ENCODE measurements around the gene SASS6.
"Not testable (repeated sequence)": the region's sequence is repeated elsewhere in the genome, so short reads cannot be mapped to it uniquely, and the experiment has no call there.

SASS6 gene

DNA sequence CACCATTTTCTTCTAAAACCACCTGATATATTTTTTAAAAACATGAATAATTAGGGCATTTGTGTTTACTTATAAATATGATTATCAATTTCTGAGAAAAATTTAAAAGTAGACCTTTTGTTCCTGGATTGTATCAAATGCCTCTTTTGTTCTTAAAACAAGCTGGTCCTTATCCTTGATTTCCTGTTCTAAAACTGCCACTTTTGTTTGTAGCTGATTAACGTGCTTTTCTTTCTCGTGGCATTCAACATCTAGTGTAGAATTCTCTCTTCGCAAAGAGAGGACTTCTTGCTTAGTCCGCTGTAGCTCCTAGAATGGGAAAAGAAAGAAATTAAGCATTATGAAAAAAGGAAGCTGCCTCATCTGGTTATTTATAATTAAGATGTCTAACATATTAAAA lies 25.0 kb downstream of the SASS6 start:
- DNase-seq: no peak

DNA sequence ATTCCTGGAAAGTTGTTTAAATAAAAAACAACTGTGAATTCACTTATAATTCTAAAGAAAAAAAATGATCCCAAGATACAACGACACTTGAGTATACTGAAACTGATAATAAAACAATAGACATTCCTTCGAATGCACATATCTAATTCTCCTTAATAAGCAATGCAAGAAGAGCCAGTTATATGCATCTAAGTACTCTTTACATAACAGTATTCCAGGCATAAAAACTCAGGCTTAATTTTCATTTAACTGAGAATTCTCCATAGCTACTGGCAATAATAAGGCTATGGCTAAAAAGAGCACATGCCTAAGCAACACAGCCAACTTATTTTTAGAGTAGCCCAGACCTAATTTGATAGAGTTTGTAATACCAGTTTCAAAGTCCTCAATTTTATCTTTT lies 31.2 kb downstream of the SASS6 start:
- DNase-seq: no peak

DNA sequence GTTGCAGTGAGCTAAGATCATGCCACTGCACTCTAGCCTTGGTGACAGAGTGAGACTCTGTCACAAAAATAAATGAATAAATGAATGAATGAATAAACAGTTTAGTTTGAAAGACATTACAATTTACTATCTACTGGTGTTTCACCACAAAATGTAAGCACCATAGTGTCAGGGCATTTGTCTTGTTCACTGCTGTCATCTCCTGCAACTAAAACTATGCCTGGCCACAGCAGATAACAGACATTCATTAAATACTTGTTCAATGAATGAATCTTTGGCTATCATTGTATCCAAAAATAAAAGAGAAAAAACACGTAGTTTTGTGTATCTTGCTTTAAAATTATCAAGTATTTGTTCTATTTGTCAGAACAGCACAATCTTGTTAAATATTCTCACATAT lies 32.5 kb downstream of the SASS6 start:
- DNase-seq: no peak

DNA sequence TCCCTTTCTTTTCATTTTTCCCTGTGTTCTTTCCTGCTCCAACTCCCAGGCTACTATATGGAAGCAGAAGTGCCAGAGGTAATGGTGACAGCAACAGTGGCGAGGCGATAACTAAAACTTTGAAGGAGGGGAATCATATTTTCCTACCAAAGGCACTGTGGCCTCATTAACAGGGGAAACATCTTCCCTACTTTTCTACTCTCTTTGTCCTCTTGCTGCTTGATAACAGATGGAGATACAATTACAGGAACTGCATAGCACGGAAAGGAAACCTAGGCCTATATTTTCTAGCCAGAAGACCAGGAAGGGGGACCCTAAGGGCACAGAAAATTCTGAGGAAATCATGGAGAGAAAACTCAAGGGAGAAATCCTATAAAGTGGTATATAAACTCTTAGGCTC lies 42.3 kb downstream of the SASS6 start:
- DNase-seq: no peak

DNA sequence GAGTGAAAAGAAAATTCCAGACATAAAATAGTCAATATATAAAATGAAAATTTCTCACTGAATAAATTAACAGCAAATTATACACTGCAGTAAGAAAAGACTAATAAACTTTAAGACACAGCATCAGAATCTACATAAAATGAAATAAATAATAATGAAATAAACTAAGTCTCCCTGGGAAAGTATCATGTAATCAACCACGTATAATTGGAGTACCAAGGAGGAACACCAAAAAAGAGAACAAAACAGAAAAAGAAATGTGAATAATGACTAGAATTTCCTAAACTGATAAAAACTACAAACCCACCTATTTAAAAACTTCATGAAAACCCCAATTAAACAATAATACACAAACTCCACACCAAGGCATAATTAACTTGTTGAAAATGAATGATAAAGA lies 43.6 kb downstream of the SASS6 start:
- no peak for DNase-seq

DNA sequence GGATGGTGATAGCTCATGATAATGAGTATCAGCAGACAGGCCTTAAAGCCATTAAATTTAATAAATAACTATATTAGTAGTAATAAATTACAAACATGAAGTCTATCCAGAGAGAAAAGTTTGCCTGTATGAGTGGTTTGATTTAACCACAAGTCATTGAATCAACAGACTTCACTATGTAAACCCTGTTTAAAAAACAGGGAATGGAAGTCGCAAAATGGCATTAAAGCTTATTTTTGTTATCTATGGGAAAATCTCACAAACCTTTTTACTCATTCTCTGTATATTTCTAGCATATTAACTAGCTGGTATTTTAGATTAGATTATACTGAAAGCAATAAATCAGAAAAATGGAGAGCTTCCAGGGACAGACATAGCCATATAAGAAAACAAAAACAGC lies 45.3 kb downstream of the SASS6 start:
- DNase-seq: no peak

DNA sequence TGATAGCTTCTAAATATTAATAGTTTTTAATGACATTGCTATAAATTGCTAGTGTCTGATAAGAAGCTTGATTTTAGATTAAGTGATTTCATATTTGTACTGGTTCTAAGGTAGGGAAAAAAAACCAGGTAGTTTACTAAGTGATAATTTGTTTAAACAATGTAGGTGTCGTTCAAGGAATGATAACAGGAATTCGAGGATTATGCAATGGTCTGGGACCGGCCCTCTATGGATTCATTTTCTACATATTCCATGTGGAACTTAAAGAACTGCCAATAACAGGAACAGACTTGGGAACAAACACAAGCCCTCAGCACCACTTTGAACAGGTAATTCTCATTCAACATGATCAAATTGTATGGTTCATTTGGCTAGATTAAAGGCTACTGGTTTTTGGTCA lies 52.4 kb downstream of the SASS6 start:
- DNase-seq: no peak

DNA sequence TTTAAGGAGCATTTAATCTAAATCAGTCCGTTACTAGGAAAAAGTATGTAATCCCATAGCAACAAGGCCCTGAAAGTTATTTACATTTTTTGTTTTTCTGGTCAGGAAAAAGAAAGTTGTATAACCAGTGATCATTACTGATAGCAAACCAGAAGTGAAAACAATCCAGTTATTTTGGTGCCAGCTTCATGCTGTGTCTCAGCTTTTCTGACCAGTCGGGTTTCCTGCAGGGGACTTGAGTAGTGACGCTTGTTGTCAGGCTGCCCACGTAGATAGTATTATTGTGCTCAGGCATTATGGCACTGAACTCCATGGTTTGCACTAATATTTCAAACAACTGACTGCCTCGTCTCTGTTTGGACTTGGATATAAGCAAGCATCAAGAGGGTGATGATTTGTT lies 55.2 kb downstream of the SASS6 start:
- DNase-seq: no peak

DNA sequence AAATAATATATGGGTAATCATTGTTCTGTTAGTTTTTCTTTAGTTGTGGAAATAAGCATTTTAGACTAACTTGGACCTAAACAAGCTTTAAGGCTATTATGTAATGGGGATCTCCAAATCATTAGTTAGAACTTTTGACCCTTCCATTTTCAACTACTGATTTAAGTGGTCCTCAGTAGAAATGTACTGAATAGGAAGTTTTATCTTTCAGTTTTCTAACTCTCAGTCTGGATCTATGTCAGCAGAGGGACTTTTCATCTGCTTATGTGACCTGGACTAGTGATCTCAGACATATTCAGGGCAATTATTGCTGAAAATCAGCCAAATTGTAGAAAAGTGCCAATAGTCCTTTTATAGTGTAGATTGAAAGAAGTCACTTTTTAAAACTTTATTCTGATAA lies 56.0 kb downstream of the SASS6 start:
- no peak for DNase-seq

DNA sequence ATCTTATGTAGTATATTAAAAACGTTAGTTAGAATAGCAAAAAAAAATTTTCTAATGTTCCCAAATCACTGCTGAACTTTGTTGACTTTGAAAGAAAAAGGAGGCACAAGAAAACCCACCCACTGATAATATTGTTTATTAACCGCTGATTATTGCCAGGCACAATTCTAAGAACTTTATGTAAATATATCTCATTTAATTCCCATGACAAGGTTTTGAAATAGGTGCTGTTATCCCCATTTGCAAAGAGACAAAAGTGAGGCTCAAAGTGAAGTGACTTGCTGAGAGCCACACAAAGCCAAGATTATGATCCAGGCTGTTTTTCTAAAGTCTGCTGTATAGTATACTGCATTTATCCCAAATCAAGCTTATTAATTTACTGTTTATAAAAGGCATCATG lies 56.4 kb downstream of the SASS6 start:
- DNase-seq: no peak

DNA sequence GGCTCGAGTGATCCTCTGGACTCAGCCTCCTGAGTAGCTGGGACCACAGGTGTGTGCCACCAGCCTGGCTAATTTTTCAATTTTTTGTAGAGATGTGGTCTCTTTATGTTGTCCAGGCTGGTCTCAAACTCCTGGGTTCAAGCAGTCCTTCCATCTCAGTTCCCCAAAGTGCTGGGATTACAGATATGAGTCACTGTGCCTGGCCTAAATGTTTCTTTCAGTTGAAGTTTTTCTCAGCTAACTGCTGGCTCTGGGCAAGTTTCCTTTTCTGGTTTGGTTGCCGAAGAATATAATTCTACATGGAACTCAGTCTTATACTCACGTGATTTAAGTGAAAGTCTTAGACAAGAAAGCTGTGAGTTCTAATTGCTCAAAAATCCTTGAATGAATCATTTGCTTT lies 57.0 kb downstream of the SASS6 start:
- DNase-seq: no peak

DNA sequence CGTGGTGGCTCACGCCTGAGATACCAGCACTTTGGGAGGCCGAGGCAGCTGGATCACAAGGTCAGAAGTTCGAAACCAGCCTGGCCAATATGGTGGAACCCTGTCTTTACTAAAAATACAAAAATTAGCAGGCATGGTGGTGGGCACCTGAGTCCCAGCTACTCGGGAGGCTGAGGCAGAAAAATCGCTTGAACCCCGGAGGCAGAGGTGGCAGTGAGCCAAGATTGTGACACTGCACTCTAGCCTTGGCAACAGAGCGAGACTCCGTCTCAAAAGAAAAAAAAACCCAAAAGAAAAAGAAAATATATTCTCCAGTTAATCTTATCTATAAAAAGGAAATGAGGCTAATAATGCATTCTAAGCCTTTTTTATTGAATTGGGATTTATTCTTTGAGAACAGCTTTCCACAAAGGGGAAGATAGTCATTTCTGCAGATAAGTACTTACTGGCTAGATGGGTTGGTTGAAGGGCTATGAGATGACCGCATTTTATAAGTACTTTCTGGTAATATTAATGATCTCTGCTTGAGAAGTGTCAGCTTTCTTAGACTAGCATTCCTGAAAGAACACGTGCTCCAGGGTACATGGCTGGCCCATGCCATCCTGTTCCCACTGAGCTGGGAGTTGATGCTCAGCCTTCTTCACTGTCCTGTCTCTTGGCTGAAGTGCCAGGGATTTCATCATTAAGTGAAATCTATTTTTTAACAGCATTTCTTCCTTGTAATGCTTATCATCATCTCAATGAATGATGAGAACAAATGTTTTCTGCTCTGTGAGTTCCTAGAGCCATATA lies 57.9 kb downstream of the SASS6 start:
- no peak for DNase-seq

DNA sequence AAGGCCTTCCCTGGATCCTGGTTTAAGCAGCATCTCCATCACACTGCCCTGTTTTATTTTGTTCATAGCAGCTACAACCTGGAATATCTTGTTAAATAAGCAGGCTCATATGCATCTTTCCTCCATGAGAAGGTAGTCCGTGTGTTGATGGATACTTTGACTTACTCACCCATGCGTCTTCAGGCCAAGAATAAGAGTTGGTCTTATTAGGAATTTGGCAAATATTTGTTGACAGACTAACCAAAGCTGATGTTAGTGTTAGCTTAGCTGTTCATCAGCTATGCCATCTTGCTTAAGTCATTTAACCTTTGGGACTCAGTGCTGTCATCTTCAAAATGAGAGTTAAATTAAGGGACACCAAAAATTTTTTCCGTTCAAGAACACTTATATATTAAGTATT lies 59.2 kb downstream of the SASS6 start:
- no peak for DNase-seq

DNA sequence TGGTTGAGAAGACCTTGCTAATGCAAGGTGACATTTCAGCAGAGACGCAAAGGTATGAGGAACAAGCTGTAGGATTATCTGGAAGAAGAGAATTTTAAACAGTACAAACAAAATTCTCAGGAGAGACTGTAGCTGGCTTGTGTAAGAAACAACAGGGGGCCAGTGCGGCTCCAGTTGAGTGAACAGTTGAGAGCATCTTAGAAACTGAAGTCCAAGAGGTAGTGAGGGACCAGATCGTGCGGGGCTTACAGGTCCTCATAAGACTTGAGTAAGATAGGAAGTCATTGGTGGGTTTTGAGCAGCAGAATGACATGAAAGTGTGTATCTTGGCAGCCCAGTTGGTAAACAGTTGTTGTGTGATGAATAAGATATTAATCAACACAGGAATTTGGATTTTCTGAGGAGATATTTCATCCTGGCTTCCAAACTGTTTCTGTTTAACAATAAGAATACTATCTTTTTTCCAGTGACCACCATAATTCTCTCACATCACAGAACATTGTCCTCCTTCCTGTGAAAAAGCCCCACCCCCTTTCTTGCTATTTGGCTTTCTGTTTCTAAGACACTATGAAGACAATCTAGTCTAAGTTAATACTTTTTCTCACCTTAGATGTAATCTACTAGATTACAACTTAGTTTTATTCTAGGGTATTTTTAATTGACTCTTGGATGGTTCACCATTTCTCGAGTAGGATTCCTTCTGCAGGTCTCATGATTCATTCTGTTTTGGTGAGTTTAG lies 62.4 kb downstream of the SASS6 start:
- no peak for DNase-seq

DNA sequence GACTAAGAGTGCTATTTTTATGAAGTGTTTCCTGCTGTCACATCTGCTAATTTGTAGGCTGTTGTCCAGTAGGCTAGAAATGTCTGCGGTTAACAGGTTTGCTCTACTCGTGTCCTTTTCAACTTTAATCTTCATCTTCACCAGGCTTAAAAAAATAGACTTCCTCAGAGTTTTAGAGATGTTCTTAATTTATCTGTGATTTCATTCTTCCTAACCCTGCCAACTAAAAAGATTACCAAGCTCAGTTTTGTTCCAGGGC lies 66.8 kb downstream of the SASS6 start:
- DNase-seq: no peak

DNA sequence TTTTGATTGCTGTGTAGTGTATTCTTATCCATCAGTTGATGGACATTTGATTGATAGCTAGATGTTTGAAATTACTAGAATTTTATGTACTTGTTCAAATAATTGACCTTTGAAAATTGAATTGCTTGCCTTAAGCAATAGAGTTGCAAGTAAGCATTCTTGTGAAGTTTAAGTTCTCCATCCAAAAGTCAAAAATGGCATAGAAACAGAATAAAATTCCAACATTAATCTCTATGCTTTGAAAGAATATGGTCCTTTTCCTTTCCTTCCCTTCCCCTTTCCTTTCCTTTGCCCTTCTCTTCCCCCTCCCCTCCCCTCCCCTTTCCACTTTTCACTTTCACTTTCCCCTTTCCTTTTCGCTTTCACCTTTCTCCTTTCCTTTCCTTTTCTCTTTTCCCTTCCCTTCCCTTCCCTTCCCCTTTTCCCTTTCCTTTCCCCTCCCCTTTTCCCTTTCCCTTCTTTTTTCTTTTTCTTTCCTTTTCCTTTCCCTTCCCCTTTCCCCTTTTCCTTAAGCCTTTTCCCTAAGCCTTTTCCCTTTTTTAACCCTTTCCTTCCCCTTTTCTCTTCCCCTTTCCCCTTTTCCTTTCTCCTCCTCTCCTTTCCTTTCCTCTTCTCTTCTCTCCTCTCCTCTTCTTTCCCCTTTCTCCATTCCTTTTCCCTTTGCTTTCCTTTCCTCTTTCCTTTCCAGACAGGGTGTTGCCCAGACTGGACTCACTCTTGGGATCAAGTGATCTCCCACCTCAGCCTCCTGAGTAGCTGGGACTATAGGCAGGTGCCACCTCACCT lies 67.4 kb downstream of the SASS6 start:
- no peak for DNase-seq

DNA sequence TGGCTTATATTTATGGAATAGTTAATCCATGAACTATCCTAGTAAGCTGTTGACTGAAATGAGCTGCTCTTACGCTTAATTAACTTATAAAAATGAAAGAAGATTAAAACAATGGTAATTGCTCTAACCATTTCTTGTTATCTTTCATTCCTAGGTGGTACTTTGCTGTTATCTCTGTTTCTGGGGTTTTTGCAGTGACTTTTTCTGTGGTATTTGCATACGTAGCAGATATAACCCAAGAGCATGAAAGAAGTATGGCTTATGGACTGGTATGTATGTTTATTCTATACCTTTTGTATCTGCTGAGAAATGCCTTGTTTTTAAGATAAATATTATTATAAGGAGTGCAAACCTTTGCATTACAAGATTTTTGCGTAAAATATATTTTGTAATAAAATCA lies 71.0 kb downstream of the SASS6 start:
- DNase-seq: no peak

DNA sequence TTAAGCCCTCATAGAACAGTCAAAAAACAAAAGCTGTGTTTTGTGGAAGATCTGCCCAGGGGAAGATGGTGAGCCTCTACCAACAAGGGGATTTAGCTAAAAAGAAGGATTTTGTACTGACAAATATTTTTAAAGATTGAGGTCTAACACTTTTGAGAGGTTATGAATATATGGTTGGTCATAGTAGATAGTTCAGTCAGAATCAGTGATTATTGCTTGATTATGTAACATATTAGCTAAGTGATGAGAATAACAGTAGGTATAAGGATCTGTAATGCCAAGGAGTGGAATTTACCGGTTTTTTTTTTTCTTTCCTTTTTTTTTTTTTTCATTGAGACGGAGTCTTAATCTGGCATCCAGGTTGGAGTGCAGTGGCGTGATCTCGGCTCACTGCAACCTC lies 79.0 kb downstream of the SASS6 start:
- no peak for DNase-seq

DNA sequence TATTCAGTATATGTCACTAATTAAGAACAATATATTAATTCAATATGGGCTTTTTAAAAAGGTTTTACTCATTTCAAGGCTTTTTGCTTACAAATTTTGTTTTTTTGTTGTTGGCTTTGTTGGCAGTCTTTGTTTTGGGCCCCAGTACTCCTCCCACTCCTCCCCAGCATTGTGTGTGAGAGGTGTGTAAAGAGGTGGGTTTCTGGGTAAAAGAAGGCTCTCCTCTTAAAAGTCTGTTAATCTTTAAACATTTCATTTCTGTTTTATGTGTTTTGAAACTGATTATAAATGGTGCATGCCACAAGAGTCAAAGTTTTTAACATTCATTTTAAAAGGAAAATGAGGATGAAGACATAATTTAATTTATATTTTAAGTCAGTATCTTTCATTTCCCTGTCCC lies 79.6 kb downstream of the SASS6 start:
- DNase-seq: no peak

DNA sequence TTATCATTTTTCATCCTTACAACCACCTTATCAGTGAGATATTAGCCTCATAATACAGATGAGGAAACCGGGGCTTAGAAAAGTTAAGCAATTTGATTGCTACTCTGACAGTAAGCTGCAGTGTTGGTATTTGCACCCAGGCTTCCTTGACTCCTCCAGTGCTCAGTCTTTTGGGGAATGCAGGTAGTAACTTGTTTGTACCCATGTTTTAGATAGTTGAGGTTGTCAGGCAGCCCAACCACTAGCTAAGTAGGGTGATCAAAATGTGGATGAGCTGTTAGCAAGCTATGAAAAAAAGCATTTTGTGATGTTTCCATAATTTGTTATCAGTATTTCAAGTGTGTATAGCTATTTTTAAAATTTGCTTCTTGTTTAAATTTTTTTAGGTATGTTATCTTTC lies 80.8 kb downstream of the SASS6 start:
- no peak for DNase-seq

DNA sequence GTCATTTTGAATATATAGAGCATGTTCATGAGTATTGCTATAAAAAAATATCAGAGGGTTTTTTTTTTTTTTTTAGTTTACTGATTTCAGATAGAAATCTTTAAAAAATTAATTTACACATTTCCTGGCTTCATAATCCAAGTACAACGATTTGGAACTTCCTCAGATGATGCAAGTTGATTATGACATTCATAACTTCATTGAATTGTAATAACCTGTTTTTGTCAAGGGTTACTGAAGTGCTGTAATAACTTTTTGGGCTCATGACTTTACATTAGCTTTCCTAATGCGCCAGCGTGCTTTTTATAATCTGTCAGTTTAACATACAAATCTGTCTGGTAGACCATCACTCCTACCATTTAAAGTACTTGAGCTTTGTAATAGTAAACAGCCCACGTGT lies 81.3 kb downstream of the SASS6 start:
- DNase-seq: no peak

DNA sequence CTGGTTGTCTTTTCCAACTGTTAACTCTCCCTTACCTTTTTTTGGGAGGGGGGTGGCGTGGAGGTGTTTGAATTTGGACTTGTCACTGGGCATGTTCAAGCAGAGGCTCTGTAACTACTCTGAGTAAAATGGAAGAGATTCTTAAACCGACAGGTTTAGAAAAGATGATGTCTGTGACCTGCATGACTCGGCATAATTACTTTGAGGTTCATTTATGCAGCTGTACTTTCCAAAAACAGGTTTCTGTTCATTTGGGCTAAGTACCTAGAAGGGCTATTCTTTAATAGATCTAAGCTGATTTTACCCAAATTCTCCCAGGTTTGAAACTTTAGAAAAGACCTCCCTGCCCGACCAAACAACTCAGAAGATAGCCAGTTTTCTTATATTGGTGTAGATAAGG lies 82.6 kb downstream of the SASS6 start:
- no peak for DNase-seq

DNA sequence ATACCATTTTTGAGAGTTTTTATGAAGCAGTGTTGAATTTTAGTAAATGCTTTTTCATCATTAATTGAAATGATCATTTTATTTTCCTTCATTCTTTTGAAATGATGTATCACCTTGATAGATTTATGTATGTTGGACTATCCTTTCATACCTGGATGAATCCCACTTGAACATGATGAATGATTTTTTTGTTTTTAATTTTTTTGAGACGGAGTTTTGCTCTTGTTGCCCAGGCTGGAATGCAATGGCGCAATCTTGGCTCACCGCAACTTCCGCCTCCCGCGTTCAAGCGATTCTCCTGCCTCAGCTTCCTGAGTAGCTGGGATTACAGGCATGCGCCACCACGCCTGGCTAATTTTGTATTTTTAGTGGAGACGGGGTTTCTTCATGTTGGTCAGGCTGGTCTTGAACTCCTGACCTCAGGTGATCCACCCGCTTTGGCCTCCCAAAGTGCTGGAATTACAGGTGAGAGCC lies 85.5 kb downstream of the SASS6 start:
- not testable (repeated sequence) for DNase-seq

DNA sequence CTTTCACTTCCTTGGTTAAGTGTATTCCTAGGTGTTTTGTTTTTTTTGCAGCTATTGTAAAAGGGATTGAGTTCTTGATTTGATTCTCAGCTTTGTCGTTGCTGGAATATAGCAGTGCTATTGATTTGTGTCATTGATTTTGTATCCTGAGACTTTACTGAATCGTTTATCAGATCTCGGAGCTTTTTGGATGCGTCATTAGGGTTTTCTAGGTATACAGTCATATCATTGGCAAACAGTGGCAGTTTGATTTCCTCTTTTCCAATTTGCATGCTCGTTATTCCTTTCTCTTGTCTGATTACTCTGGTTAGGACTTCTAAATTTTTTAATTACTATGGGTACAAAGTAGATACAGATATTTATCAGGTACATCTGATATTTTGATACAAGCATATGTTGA lies 87.5 kb downstream of the SASS6 start:
- no peak for DNase-seq
